ENCODE measurements around the gene MEIS1. TPM values are rescaled to one million over a fixed set of nuclear protein-coding genes. Genes with fewer than 3 reads are reported as not detected.

Gene MEIS1
- polyA plus RNA-seq, 1 donor (not counting 4 experiments of a cell fraction or from before 2014, with no cell fraction given), result 3.1 TPM

- Histone ChIP-seq H3K36me3 (ENCODE audit: control insufficient read depth in 2 of 2, extremely low read depth in 1 of 2, insufficient read depth in 2 of 2, low read length in 2 of 2) (no peaks in the 10 kb centered on the region), H2AFZ (ENCODE audit: control insufficient read depth, low read length) (no peak overlapping the region), H3K9me1 (ENCODE audit: control insufficient read depth, extremely low read depth, insufficient read depth, low read length) (no peaks in the 10 kb centered on the region), H3K4me1 (ENCODE audit: control insufficient read depth, extremely low read depth, insufficient read depth, low read length) (no peaks in the 10 kb centered on the region), H3K9me3 (ENCODE audit: control insufficient read depth, low read depth, low read length) (no peaks in the 10 kb centered on the region), H3K79me2 (ENCODE audit: control insufficient read depth, insufficient read depth, low read length) (no peaks in the 10 kb centered on the region), H3K27me3 (ENCODE audit: control insufficient read depth, extremely low read depth, insufficient read depth, low read length) (no peaks in the 10 kb centered on the region), H3K27ac (ENCODE audit: control insufficient read depth, insufficient read depth, low read length) (no peak overlapping the region), H3K9ac (ENCODE audit: control insufficient read depth, extremely low read depth, insufficient read depth, low read length) (no peak overlapping the region), H3K4me3 (ENCODE audit: control insufficient read depth in 2 of 3, extremely low read depth in 1 of 3, insufficient read depth in 2 of 3, low read depth in 1 of 3, low read length in 3 of 3) (no peak overlapping the region), H4K20me1 (ENCODE audit: control insufficient read depth, extremely low read depth, insufficient read depth, low read length) (no peaks in the 10 kb centered on the region), H3K4me2 (ENCODE audit: control insufficient read depth, extremely low read depth, insufficient read depth, low read depth, low read length) (no peak overlapping the region)
- FAIRE-seq, result no peak
- dilution Hi-C loops (cut with MboI; ENCODE audit: extremely low pct_ligation_motif_present, low sequenced_read_pairs), result no loop called here
- no peak for TF ChIP-seq CTCF (optimal IDR thresholded peaks at IDR 0.05 in 1 of 3, IDR thresholded peaks at IDR 0.05 in 1 of 3, conservative IDR thresholded peaks at IDR 0.05 in 1 of 3; ENCODE audit: extremely low read depth in 1 of 3, insufficient read depth in 2 of 3, low read length in 3 of 3)
- TF ChIP-seq EZH2 (IDR thresholded peaks at IDR 0.05; ENCODE audit: low read length), result no peak
- no peak for DNase-seq (ENCODE audit: low read depth, low spot score)
Observed at GRCh38 chr2:66488946-66489345, 54.0 kb downstream of the MEIS1 start.

- TF ChIP-seq CTCF (optimal IDR thresholded peaks at IDR 0.05 in 1 of 3, IDR thresholded peaks at IDR 0.05 in 1 of 3, conservative IDR thresholded peaks at IDR 0.05 in 1 of 3; ENCODE audit: extremely low read depth in 1 of 3, insufficient read depth in 2 of 3, low read length in 3 of 3) (no peak), EZH2 (IDR thresholded peaks at IDR 0.05; ENCODE audit: low read length) (no peak)
- no peak for FAIRE-seq
Observed at GRCh38 chr2:66489436-66489835, 54.5 kb downstream of the MEIS1 start.

More at GRCh38 chr2:66489436-66489835, 54.5 kb downstream of the MEIS1 start:
- H3K9ac ChIP-seq (ENCODE audit: control insufficient read depth, extremely low read depth, insufficient read depth, low read length), result no peak overlapping the region
- no peak for DNase-seq (ENCODE audit: low read depth, low spot score)
- no peaks in the 10 kb centered on the region for H3K9me1 ChIP-seq (ENCODE audit: control insufficient read depth, extremely low read depth, insufficient read depth, low read length)
- no peaks in the 10 kb centered on the region for H3K36me3 ChIP-seq (ENCODE audit: control insufficient read depth in 2 of 2, extremely low read depth in 1 of 2, insufficient read depth in 2 of 2, low read length in 2 of 2)
- no peaks in the 10 kb centered on the region for H3K79me2 ChIP-seq (ENCODE audit: control insufficient read depth, insufficient read depth, low read length)
- dilution Hi-C loops (cut with MboI; ENCODE audit: extremely low pct_ligation_motif_present, low sequenced_read_pairs), result no loop called here
- H3K27me3 ChIP-seq (ENCODE audit: control insufficient read depth, extremely low read depth, insufficient read depth, low read length), result no peaks in the 10 kb centered on the region
- no peak overlapping the region for H3K4me2 ChIP-seq (ENCODE audit: control insufficient read depth, extremely low read depth, insufficient read depth, low read depth, low read length)
- no peaks in the 10 kb centered on the region for H4K20me1 ChIP-seq (ENCODE audit: control insufficient read depth, extremely low read depth, insufficient read depth, low read length)
- H3K4me1 ChIP-seq (ENCODE audit: control insufficient read depth, extremely low read depth, insufficient read depth, low read length), result peaks cover 2% of the 10 kb centered on the region
- H3K27ac ChIP-seq (ENCODE audit: control insufficient read depth, insufficient read depth, low read length), result no peak overlapping the region
- H3K4me3 ChIP-seq (ENCODE audit: control insufficient read depth in 2 of 3, extremely low read depth in 1 of 3, insufficient read depth in 2 of 3, low read depth in 1 of 3, low read length in 3 of 3), result no peak overlapping the region
- H3K9me3 ChIP-seq (ENCODE audit: control insufficient read depth, low read depth, low read length), result no peaks in the 10 kb centered on the region
- no peak overlapping the region for H2AFZ ChIP-seq (ENCODE audit: control insufficient read depth, low read length)

Data from keratinocyte (primary cell).